Tibial nerve (tissue), 4 donors: ENCODE data around the gene VRK3. TPM values are rescaled to one million over a fixed set of nuclear protein-coding genes. Genes with fewer than 3 reads are reported as not detected.
A peak's percentile ranks its signal among the peaks of the same experiment; 100 is the strongest.
"Not testable (repeated sequence)": the region's sequence is repeated elsewhere in the genome, so short reads cannot be mapped to it uniquely, and the experiment has no call there.

ENCODE experiments used
- DNase-seq, 2 donors: peaks; one replicate each; pipeline ENCODE4 v3.0.0-alpha.2; 2019; ENCODE audit warnings: low spot score in 2 of 2
- H3K27ac ChIP-seq, 4 donors: fragments of 200-600 bp; sonication (generic) in 3 of 4; one replicate each; pipeline ENCODE4 v1.5.1; 2017 to 2019; ENCODE audit warnings: mild to moderate bottlenecking in 1 of 4
- H3K27me3 ChIP-seq, 2 donors: fragments of 200-600 bp; sonication (generic) in 1 of 2; one replicate each; pipeline versions ENCODE4 v1.5.1 to v1.6.0; 2017 to 2019
- H3K36me3 ChIP-seq, 3 donors: fragments of 200-600 bp; sonication (generic); one replicate each; pipeline ENCODE4 v1.5.1; 2018 to 2019
- H3K4me1 ChIP-seq, 4 donors: fragments of 200-600 bp; sonication (generic) in 3 of 4; one replicate each; pipeline ENCODE4 v1.5.1; 2017 to 2019
- H3K4me3 ChIP-seq, 4 donors: fragments of 200-600 bp; sonication (generic) in 3 of 4; one replicate each; pipeline ENCODE4 v1.5.1; 2017 to 2019; ENCODE audit warnings: mild to moderate bottlenecking in 1 of 4, moderate library complexity in 1 of 4
- H3K9me3 ChIP-seq, 4 donors: fragments of 200-600 bp; sonication (generic) in 3 of 4; one replicate each; pipeline ENCODE4 v1.5.1; 2017 to 2019
- CTCF ChIP-seq, 5 experiments: fragments of 200-600 bp in 3 of 5; fragments of 450-650 bp in 2 of 5; sonication (generic) in 3 of 5; IDR thresholded peaks; one replicate each; pipeline ENCODE4 v1.5.1; 2016 to 2019; ENCODE audit warnings: antibody characterized with exemption in 5 of 5, mild to moderate bottlenecking in 3 of 5, moderate library complexity in 2 of 5
- EP300 ChIP-seq, 2 donors: sonication (generic); formaldehyde crosslinking; IDR thresholded peaks; one replicate each; pipeline ENCODE4 v1.6.1; 2017; ENCODE audit warnings: antibody characterized with exemption in 2 of 2, mild to moderate bottlenecking in 1 of 2
- POLR2A ChIP-seq, 2 donors: fragments of 450-650 bp; IDR thresholded peaks; one replicate each; pipeline ENCODE4 v1.6.1; 2017; ENCODE audit warnings: antibody characterized with exemption in 2 of 2, mild to moderate bottlenecking in 2 of 2, moderate library complexity in 2 of 2
- WGBS, 2 donors: methylation state at CpG; one replicate each; pipeline ENCODE4 v1.1.5; 2018; 5-methylcytosine and 5-hydroxymethylcytosine counted together
- total RNA-seq, 4 donors: library from RNA; depleted of rRNA; stranded (reverse); fragments of >200 nt; gene quantifications; one replicate each; pipeline ENCODE4 v1.1.0, GENCODE V29; 2016

Gene VRK3
- total RNA-seq, result 10 to 100 TPM; 25.7 to 51.3 (median 30.1) TPM

GRCh38 chr19:50025022-50025793 lies at the start of gene VRK3:
Gene VRK3, minus strand, starts transcription at chr19:50025372. Its CDS starts 9,210 bp downstream, at chr19:50016162.
- Histone ChIP-seq H3K4me1 (peaks cover 0 to 48% (median 19%) of the 10 kb centered on the region in 4 donors), H3K27ac (peak within 1 kb of the TSS; percentile 93 to 97 (median 96)), H3K4me3 (peak within 1 kb of the TSS; percentile 94 to 98 (median 96)), H3K9me3 (no peaks in the 10 kb centered on the region), H3K36me3 (peaks cover 0 to 26% (median 2%) of the 10 kb centered on the region in 3 donors), H3K27me3 (no peaks in the 10 kb centered on the region)
- WGBS, 2 donors, result 0% methylated on average over 38 to 53 of the region's 59 CpGs
- peak; percentile 97 to 98 for DNase-seq
- TF ChIP-seq POLR2A (IDR thresholded peaks at IDR 0.05) (peak; percentile 72 to 74), CTCF (IDR thresholded peaks at IDR 0.05) (peak in 2 of 5 experiments; percentile 33 to 36), EP300 (IDR thresholded peaks at IDR 0.05) (peak; percentile 53 to 83)

- H3K27ac ChIP-seq, H3K27me3 ChIP-seq, H3K4me3 ChIP-seq, H3K9me3 ChIP-seq, H3K36me3 ChIP-seq, DNase-seq, H3K4me1 ChIP-seq: not testable (repeated sequence)
- WGBS, 2 donors, result 77 to 83% methylated on average over 5 of the region's 5 CpGs
Measured at GRCh38 chr19:50068382-50068781, 43.2 kb upstream of the VRK3 start.

- no peaks in the 10 kb centered on the region for H3K36me3 ChIP-seq
- H3K9me3 ChIP-seq, result peaks cover 0 to 5% (median 0%) of the 10 kb centered on the region in 4 donors
- DNase-seq, result no peak
- TF ChIP-seq EP300 (IDR thresholded peaks at IDR 0.05) (no peak), POLR2A (IDR thresholded peaks at IDR 0.05) (no peak), CTCF (IDR thresholded peaks at IDR 0.05) (no peak)
- no peak overlapping the region for H3K27ac ChIP-seq
- no peaks in the 10 kb centered on the region for H3K4me1 ChIP-seq
- no peaks in the 10 kb centered on the region for H3K27me3 ChIP-seq
- H3K4me3 ChIP-seq, result no peak overlapping the region
- 75 to 82% methylated on average over 6 of the region's 6 CpGs for WGBS, 2 donors
Measured at GRCh38 chr19:50067575-50067974, 42.4 kb upstream of the VRK3 start.

GRCh38 chr19:50065938-50066337 lies 40.8 kb upstream of the VRK3 start:
- TF ChIP-seq POLR2A (IDR thresholded peaks at IDR 0.05) (no peak), EP300 (IDR thresholded peaks at IDR 0.05) (no peak), CTCF (IDR thresholded peaks at IDR 0.05) (no peak)
- no peak for DNase-seq

GRCh38 chr19:50061650-50062049 lies 36.5 kb upstream of the VRK3 start:
- WGBS, 2 donors, result 66 to 77% methylated on average over 5 of the region's 5 CpGs
- H3K27ac ChIP-seq, result no peak overlapping the region
- no peaks in the 10 kb centered on the region for H3K27me3 ChIP-seq
- DNase-seq, result no peak
- TF ChIP-seq EP300 (IDR thresholded peaks at IDR 0.05) (no peak), POLR2A (IDR thresholded peaks at IDR 0.05) (no peak), CTCF (IDR thresholded peaks at IDR 0.05) (no peak)
- H3K36me3 ChIP-seq, result no peaks in the 10 kb centered on the region
- no peaks in the 10 kb centered on the region for H3K4me1 ChIP-seq
- H3K9me3 ChIP-seq, result peaks cover 0 to 41% (median 6%) of the 10 kb centered on the region in 4 donors
- H3K4me3 ChIP-seq, result no peak overlapping the region

More at GRCh38 chr19:50065938-50066337, 40.8 kb upstream of the VRK3 start:
- H3K27ac ChIP-seq, result no peak overlapping the region
- H3K9me3 ChIP-seq, result no peaks in the 10 kb centered on the region
- WGBS, 2 donors, result 77 to 81% methylated on average over 10 of the region's 10 CpGs
- no peaks in the 10 kb centered on the region for H3K36me3 ChIP-seq
- H3K27me3 ChIP-seq, result no peaks in the 10 kb centered on the region
- no peak overlapping the region for H3K4me3 ChIP-seq
- H3K4me1 ChIP-seq, result no peaks in the 10 kb centered on the region
